SJCRH30 (cell line): Measurements from ENCODE around the gene ZFTA. TPM values are rescaled to one million over a fixed set of nuclear protein-coding genes. Genes with fewer than 3 reads are reported as not detected.

Experiments
- DNase-seq, 2 experiments: peaks; one replicate each; pipeline ENCODE4 v3.0.0-alpha.2; 2015 to 2020
- H3K27ac ChIP-seq: fragments of 250-450 bp; sonication (Bioruptor Pico); 2 replicates; pipeline ENCODE4 v1.5.1; 2020; ENCODE audit warnings: mild to moderate bottlenecking, moderate library complexity
- H3K27me3 ChIP-seq: fragments of 250-450 bp; sonication (Bioruptor Pico); 2 replicates; pipeline ENCODE4 v1.5.1; 2020; ENCODE audit warnings: mild to moderate bottlenecking, moderate library complexity
- H3K36me3 ChIP-seq: fragments of 250-450 bp; sonication (Bioruptor Pico); 2 replicates; pipeline ENCODE4 v1.5.1; 2020; ENCODE audit warnings: mild to moderate bottlenecking, moderate library complexity
- H3K4me1 ChIP-seq: fragments of 250-450 bp; sonication (Bioruptor Pico); 2 replicates; pipeline ENCODE4 v1.5.1; 2020; ENCODE audit warnings: mild to moderate bottlenecking, moderate library complexity
- H3K4me3 ChIP-seq: fragments of 250-450 bp; sonication (Bioruptor Pico); 2 replicates; pipeline ENCODE4 v1.5.1; 2020; ENCODE audit warnings: mild to moderate bottlenecking, moderate library complexity
- H3K9me3 ChIP-seq: fragments of 250-450 bp; sonication (Bioruptor Pico); replicated peaks from 2 replicates; pipeline ENCODE4 v1.5.1; 2020; ENCODE audit warnings: mild to moderate bottlenecking, moderate library complexity
- total RNA-seq: library from RNA; depleted of rRNA; stranded (reverse); fragments of >200 nt; shearing (Covaris generic); gene quantifications from 2 replicates; pipeline ENCODE4 v1.2.3, GENCODE V29; 2014

Gene ZFTA
- total RNA-seq, 1 experiment from 2014 or later: 20.3 TPM

DNA sequence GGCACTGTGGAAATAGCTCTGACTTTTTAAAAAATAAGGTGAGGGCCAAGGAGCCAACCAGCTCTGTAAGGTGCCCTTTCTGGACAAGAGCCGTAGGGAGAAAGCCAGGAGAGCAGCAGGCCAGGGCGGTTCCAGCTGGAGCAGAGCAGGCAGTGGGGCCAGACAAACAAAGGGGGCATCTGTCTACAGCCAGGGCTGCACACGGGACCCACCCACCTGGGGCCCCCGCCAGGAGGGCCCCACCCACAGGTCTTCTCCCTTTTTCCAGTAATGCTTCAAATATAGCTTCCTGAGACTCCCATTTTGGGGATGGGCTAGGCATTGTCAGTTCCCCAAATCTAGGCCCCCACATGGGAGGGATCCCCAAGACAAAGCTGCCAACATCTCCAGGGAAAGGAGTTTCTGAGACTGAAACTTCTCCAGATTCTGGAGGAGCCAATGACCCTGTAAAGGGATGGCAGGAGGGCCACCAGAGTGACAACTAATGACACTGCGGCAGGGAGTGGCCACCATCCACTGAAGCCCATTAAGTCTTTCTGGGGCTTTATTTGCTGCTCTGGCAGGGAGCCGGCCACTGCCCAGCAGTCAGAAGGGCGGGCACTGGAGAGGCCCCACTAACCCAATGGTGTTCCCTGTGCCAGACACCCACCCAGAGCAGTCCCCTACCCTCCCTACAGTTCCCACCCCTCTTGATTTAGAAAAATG, 1.9 kb downstream of the ZFTA start:
- Histone ChIP-seq H3K27ac (no peak overlapping the region), H3K4me1 (peaks cover 7% of the 10 kb centered on the region; the same call in 1 of the 2 replicates), H3K9me3 (no peaks in the 10 kb centered on the region), H3K36me3 (peaks cover 14% of the 10 kb centered on the region), H3K27me3 (peaks cover 4% of the 10 kb centered on the region; the same call in 1 of the 2 replicates), H3K4me3 (peak overlapping the region; percentile 96; the same call in 1 of the 2 replicates)
- DNase-seq: no peak

DNA sequence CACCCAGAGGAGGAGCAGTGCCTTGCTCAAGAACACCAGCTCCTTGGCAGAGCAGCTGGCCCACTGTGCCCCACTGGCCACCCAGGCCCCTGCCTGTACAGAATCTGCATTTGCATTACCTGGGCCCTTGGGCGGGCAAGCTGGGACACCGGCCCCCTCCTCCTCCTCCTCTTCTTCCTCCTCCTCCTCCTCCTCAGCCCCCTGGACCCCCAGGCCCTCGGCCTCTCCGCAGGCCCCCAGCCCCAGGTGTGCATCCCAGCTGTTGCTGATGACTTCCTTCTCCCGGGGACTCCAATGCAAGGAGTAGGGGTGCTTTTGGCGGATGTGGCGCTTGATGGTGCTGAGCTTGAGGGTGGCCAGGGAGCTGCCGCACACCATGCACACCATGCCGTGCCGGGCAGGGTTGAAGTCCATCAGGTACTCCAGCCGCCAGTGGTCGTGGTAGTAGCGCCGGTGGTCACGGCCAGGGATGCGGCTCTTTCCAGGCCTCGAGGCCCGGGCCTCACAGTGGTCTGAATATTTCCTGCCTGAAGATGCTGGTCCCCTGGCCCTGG, 2.8 kb downstream of the ZFTA start:
- no peak overlapping the region for H3K27ac ChIP-seq
- no peaks in the 10 kb centered on the region for H3K9me3 ChIP-seq
- peaks cover 7% of the 10 kb centered on the region; the same call in 1 of the 2 replicates for H3K4me1 ChIP-seq
- H3K4me3 ChIP-seq: no peak overlapping the region
- peaks cover 15% of the 10 kb centered on the region for H3K36me3 ChIP-seq
- H3K27me3 ChIP-seq: peaks cover 3% of the 10 kb centered on the region; the same call in 1 of the 2 replicates
- no peak for DNase-seq

DNA sequence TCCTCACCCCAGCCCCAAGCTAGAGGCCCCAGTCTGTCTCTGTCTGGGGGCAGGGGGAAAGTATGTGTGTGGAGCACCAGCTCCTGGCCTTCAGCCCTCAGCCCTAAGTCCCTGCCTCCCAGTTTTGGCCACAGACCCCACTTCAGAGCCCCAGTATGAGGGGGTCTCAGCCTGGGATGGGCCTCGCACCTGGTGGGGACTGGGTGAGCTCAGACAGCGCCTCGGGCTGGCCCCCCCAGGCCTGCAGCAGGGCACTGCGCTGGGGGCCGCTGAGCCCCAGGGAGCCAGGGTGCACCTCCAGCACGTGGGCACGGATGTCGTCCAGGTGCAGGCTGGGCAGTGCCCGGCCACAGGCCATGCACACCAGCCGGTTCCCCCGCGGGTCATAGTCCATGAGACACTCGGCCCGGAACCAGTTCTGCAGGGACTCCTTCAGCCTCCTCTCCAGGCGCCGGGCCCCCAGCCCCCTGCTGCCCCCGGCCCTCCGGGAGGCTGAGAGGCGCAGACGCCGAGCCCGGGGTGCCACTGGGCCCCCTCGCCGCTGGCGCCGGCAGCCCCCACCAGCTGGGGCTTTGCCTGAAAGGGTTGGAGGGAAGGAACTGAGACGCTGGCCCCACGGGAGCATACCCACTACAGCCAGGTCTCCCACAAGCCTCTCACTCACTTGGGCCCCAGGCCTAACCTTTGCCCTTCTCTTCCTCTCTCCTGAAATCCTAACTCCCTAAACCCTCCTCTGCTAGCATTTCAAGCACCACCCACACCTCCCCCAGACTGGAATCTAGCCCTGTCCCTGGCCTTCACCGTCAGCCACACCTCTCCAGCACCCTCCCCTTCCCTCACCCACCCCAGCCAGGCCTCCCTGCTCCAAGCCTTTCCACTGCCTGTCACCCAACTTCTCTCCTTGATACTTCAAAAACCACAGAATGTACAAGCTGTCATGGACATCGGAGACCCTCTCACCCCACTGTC, 3.6 kb downstream of the ZFTA start:
- Histone ChIP-seq H3K27me3 (no peaks in the 10 kb centered on the region), H3K36me3 (peaks cover 21% of the 10 kb centered on the region), H3K4me3 (no peak overlapping the region), H3K9me3 (no peaks in the 10 kb centered on the region), H3K4me1 (peaks cover 7% of the 10 kb centered on the region; the same call in 1 of the 2 replicates), H3K27ac (no peak overlapping the region)
- DNase-seq: no peak

DNA sequence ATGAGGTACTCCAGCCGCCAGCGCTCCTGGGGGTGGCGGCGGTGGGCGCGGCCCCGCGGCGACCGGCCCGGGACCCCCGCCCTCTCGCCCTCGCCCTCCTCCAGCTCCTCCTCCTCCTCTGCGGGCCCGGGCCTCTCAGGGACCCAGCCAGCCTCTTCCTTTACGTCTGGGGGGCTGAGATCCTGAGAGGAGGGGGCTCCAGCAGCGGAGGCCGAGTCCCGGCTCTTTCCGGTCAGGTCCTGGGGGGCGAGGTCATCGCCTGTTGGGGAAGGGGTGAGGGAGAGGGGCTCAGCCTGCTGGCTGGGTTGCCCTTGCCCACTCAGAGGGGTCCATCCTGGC, 4.3 kb downstream of the ZFTA start:
- Histone ChIP-seq H3K4me3 (no peak overlapping the region), H3K9me3 (no peaks in the 10 kb centered on the region), H3K4me1 (peaks cover 7% of the 10 kb centered on the region; the same call in 1 of the 2 replicates), H3K36me3 (peaks cover 22% of the 10 kb centered on the region), H3K27me3 (no peaks in the 10 kb centered on the region), H3K27ac (no peak overlapping the region)
- no peak for DNase-seq

DNA sequence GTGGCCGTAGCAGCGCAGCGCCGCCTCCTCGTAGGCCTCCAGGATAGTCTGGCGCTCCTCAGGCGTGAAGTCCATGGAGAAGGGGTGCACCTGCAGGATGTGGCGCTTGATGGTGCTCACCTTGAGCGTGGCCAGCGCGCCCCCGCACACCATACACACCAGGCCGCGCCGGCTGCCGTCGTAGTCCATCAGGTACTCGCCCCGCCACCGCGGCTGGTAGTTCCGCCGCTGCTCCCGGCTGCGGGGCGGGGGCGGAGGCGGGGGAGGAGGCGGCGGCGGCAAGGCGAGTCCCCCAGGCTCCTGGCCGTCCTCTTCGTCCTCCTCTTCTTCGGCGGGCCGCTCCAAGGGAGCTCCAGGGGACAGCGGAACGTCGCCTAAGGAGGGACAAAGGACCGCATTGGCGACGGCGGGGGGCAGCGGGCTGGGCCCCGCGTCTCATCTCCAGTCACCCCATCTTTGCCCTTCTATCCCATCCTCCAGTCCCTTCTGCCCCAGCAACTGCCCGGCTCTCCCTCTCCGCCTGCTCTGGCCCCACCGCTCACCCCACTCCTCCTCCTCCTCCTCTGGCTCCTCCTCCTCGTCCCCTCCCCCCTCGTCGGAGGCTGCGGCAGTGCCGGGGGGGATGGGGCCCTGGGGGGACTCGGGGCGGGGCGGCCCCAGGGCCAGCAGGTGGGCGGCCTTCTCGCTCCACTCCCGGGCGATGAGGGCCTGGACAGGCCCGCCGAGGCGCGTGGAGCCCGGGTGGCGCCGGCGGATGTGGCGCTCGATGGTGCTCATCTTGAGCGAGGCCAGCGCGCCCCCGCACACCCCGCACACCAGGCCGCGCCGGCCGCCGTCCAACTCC, 4.9 kb downstream of the ZFTA start:
- H3K27ac ChIP-seq: no peak overlapping the region
- DNase-seq: no peak
- H3K27me3 ChIP-seq: no peaks in the 10 kb centered on the region
- no peaks in the 10 kb centered on the region for H3K9me3 ChIP-seq
- H3K4me3 ChIP-seq: no peak overlapping the region
- peaks cover 7% of the 10 kb centered on the region; the same call in 1 of the 2 replicates for H3K4me1 ChIP-seq
- H3K36me3 ChIP-seq: peaks cover 22% of the 10 kb centered on the region

DNA sequence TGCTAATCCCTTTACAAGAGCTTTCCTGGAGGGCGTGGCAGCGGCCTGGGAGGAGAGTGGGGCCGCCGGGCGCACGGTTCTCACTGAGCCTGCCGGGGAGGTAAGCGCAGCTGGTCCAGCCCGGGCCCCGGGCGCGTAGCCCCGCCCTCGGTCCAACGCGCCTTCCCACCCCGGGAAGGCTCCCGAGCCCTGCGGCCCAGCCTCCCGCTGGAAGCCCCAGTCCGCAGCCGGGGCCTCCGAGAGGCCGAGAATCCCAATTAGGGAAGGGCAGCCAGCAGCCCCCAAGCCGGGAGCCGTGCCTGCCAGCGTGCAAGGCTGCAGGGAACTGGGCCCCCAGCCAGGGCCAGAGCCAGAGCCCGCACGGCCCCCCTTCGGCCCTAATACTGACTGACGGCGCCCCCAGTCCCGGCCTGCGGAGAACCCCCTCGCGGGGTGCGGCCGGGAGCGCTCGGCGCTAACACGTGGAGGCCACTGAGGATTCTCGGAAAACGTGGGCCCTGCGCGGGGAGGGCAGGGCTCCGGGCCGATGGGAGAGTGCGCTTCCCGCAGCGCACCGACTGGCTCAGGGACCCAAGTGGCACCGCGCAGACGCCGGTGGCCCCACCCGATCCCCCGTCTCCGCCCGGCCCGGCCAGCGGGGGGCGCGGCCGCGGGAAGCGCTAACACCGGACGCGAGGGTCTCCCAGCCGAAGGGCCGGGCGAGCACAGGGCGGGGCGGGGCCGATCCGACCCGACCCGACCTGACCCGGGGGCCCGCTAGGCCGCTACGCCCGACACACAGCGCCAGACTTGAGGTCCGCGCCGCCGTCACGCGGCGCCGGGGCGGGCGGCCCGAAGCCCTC, 5.7 kb downstream of the ZFTA start:
- H3K4me1 ChIP-seq: peaks cover 7% of the 10 kb centered on the region; the same call in 1 of the 2 replicates
- no peak overlapping the region for H3K27ac ChIP-seq
- no peaks in the 10 kb centered on the region for H3K27me3 ChIP-seq
- H3K36me3 ChIP-seq: peaks cover 22% of the 10 kb centered on the region
- H3K4me3 ChIP-seq: no peak overlapping the region
- no peaks in the 10 kb centered on the region for H3K9me3 ChIP-seq
- no peak for DNase-seq

DNA sequence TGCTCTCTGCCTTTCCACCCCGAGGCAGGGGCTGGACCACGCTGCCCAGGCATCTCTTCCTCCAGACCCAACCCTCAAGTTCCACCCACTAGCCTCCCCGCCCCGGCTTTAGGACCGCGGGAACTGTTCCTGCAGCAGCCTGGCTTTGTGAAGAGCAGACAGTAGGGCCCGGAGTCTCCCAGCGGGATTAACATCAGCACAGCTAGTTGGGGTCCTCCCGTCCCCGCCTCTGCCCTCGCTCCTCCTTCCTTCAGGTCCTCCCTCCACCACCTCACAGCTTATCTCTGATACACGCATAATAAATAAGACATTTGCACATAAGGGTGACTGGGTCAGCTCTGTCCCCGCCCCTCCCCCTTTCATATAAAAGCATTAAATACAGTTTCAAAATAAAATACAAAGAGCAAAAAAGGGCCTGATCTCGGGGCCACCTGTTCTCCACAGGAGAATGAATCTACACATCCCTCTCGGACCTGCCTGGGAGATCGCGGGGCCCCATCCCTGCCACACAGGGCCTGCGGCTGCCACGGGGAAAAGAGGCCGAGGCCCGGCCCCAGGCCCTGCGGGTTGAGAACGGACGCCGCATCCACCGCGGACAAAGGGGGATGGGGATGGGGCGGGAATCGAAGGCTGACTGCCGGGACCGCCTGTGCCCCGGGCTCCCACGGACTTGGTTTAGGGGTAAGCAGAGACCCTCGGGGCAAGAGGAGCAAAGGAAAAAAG, 6.5 kb downstream of the ZFTA start:
- H3K9me3 ChIP-seq: no peaks in the 10 kb centered on the region
- no peaks in the 10 kb centered on the region for H3K27me3 ChIP-seq
- H3K4me1 ChIP-seq: peaks cover 5% of the 10 kb centered on the region; the same call in 1 of the 2 replicates
- DNase-seq: no peak
- H3K4me3 ChIP-seq: no peak overlapping the region
- H3K36me3 ChIP-seq: peaks cover 22% of the 10 kb centered on the region
- H3K27ac ChIP-seq: no peak overlapping the region

DNA sequence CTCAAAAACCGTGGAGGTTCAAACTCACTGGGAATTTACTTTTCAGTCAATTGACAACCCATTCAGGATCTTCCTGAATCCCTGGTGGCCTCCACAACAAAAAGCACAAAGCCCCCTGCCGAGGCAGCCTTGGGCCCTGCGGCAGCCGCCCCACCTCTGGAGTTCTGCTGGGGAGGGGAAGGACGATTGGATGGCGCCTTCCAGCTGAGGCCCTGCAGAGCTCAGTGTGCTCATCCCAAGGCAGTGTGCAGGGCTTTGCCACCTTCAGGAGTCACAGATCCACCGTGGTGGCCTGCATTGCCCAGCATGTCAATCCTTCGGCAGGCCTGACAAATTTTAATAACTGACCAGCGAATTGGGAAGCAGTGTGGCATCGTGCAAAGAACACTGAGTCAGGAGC, 7.4 kb downstream of the ZFTA start:
- no peak for DNase-seq
- no peaks in the 10 kb centered on the region for H3K4me1 ChIP-seq
- H3K36me3 ChIP-seq: peaks cover 22% of the 10 kb centered on the region

DNA sequence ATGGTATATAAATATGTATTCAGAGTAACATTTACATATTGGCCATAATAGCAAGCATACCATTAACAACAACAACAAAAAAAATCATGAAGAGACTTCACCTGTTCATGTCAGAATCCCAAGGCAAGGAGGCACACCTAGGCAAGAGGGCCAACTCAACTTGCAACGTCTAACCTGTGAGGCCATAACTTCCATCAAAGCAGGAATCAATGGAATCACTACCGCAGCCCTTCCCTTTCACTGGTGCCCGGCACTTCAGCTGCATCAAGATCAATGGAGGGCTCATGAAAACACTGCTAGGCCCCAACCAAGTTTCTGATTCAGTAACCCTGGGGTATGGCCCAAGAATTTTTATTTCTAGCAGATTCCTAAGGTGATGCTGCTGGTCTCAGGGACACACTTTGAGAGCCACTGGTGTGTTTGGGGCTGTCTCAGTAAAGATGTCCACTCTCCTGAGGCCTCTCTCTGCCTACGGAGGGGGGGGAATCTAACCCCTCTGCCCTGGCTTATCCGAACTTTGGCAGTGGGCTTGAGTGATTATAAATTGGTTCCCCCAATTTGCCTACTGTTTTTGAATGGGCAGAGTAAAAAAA, 8.0 kb downstream of the ZFTA start:
- H3K9me3 ChIP-seq: no peaks in the 10 kb centered on the region
- H3K4me3 ChIP-seq: no peak overlapping the region
- H3K27me3 ChIP-seq: no peaks in the 10 kb centered on the region
- no peak for DNase-seq
- no peak overlapping the region for H3K27ac ChIP-seq
- no peaks in the 10 kb centered on the region for H3K4me1 ChIP-seq
- peaks cover 22% of the 10 kb centered on the region for H3K36me3 ChIP-seq

More for the DNA sequence above, 7.4 kb downstream of the ZFTA start:
- no peak overlapping the region for H3K27ac ChIP-seq
- H3K4me3 ChIP-seq: no peak overlapping the region
- H3K27me3 ChIP-seq: no peaks in the 10 kb centered on the region
- H3K9me3 ChIP-seq: no peaks in the 10 kb centered on the region

DNA sequence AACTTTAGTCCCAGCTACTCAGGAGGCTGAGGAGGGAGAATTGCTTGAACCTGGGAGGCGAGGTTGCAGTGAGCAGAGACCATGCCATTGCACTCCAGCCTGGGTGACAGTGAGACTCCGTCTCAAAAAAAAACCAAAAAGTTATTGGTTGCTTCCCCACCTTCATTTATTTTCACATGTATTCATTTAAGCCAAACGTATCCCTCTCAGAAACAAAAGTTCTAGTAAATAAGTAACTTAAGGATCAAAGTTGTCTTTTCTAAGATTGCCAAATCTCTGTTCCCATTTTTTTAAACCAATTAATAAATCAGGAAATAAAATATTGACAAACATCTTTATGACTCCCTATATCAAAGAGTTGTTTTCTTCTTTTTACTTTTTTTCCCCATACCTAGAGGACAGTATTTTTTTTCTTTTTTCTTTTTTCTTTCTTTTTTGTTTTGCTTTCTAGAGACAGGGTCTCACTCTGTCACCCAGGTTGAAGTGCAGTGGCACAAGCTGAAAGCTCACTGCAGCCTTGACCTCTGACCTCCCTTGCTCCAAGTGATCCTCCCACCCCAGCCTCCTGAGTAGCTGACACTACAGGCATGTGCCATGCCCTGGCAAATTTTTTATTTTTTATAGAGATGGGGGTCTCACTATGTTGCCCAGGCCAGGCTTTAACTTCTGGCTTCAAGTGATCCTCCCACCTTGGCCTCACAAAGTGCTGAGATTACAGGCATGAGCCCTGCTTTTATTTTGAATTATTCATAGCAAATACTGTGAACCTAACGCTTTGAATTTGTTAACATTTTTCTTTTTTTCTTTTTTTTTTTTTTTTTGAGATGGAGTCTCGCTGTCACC, 11.4 kb downstream of the ZFTA start:
- Histone ChIP-seq H3K4me3 (no peak overlapping the region), H3K27me3 (no peaks in the 10 kb centered on the region), H3K27ac (no peak overlapping the region), H3K4me1 (no peaks in the 10 kb centered on the region), H3K9me3 (no peaks in the 10 kb centered on the region), H3K36me3 (peaks cover 18% of the 10 kb centered on the region; the same call in 1 of the 2 replicates)
- no peak for DNase-seq

DNA sequence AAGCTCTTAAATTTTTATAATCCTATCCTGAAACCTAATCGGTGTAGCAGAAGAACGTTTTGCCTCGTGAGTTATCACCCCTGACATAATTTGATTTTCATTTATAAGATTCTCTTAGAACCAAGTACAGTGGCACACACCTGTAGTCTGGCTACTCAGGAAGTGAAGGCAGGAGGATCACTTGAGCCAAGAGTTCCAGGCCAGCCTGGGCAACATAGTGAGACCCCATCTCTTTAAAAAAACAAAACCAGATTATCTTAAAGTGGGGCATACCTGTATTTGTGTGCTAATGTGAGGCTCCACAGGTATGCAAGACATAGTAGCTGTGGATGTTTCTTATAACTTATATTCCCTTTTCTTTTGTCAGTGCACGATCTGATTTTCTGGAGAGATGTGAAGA, 19.0 kb downstream of the ZFTA start:
- Histone ChIP-seq H3K27ac (no peak overlapping the region), H3K27me3 (no peaks in the 10 kb centered on the region), H3K9me3 (no peaks in the 10 kb centered on the region), H3K36me3 (peaks cover 11% of the 10 kb centered on the region), H3K4me1 (no peaks in the 10 kb centered on the region), H3K4me3 (no peak overlapping the region)
- DNase-seq: no peak

DNA sequence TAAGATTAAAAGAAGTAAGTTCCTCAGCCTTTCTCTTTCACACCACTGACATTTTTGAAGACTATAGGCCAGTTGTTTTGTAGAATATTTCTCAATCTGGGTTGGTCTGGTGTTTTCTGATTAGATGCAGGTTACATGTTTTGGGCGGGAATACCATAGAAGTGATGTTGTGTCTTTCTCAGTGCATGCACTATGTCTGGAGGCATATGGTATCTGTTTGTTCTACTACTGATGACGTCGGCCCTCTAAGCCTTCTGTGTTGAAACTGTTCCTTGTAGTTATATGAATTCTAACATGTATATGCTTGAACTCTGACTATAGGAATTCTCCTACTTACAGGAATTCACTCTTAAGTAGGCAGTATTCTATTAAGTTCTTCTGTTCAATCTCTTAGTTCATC, 21.6 kb downstream of the ZFTA start:
- no peaks in the 10 kb centered on the region for H3K9me3 ChIP-seq
- DNase-seq: no peak
- H3K27me3 ChIP-seq: no peaks in the 10 kb centered on the region

More for the DNA sequence above, 21.6 kb downstream of the ZFTA start:
- H3K36me3 ChIP-seq: peaks cover 6% of the 10 kb centered on the region; the same call in 1 of the 2 replicates
- no peaks in the 10 kb centered on the region for H3K4me1 ChIP-seq
- H3K4me3 ChIP-seq: no peak overlapping the region
- H3K27ac ChIP-seq: no peak overlapping the region
